ENCODE results near the gene SCFD1.

Gene SCFD1

GRCh38 chr14:30645600-30645999, 23.5 kb downstream of the SCFD1 start:
- H3K27me3 ChIP-seq (ENCODE audit: control insufficient read depth, insufficient read depth, low read length) = no peaks in the 10 kb centered on the region
- H3K9ac ChIP-seq (ENCODE audit: low read depth, low read length) = no peak overlapping the region
- H3K9me3 ChIP-seq (replicated peaks; ENCODE audit: low read length) = no peaks in the 10 kb centered on the region
- H3K4me3 ChIP-seq (ENCODE audit: low read length) = no peak overlapping the region
- H3K4me1 ChIP-seq (ENCODE audit: control insufficient read depth, insufficient read depth, low read length) = no peaks in the 10 kb centered on the region
- H3K4me2 ChIP-seq (ENCODE audit: low read length) = no peak overlapping the region
- H3K36me3 ChIP-seq (ENCODE audit: insufficient read depth, low read length) = peaks cover 61% of the 10 kb centered on the region

DNA sequence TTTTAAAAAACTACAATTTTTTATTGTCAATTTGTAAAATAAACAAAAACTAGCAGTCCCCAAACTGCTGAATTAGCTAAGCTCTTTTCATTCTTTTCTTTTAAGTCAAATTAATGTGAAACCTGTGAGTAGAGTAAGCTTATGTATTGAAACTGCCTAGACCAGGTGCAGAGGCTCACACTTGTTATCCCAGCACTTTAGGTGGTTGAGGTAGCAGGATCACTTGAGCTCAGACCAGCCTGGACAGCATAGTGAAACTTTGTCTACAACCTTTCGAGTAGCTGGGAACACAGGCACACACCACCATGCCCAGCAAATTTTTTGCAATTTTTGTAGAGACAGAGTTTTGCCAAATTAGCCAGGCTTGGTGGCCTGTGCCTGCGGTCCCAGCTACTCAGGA, 26.4 kb downstream of the SCFD1 start:
- peaks cover 74% of the 10 kb centered on the region for H3K36me3 ChIP-seq (ENCODE audit: insufficient read depth, low read length)
- H3K9ac ChIP-seq (ENCODE audit: low read depth, low read length) = no peak overlapping the region
- no peaks in the 10 kb centered on the region for H3K9me3 ChIP-seq (replicated peaks; ENCODE audit: low read length)
- H3K4me3 ChIP-seq (ENCODE audit: low read length) = no peak overlapping the region
- H3K27me3 ChIP-seq (ENCODE audit: control insufficient read depth, insufficient read depth, low read length) = no peaks in the 10 kb centered on the region
- H3K4me2 ChIP-seq (ENCODE audit: low read length) = no peak overlapping the region
- no peaks in the 10 kb centered on the region for H3K4me1 ChIP-seq (ENCODE audit: control insufficient read depth, insufficient read depth, low read length)

- Histone ChIP-seq H3K4me3 (ENCODE audit: low read length) (no peak overlapping the region), H3K36me3 (ENCODE audit: insufficient read depth, low read length) (peaks cover 82% of the 10 kb centered on the region), H3K4me1 (ENCODE audit: control insufficient read depth, insufficient read depth, low read length) (peaks cover 5% of the 10 kb centered on the region), H3K27me3 (ENCODE audit: control insufficient read depth, insufficient read depth, low read length) (no peaks in the 10 kb centered on the region), H3K9ac (ENCODE audit: low read depth, low read length) (no peak overlapping the region), H3K4me2 (ENCODE audit: low read length) (no peak overlapping the region), H3K9me3 (replicated peaks; ENCODE audit: low read length) (no peaks in the 10 kb centered on the region)
Measured at GRCh38 chr14:30651937-30652336, 29.8 kb downstream of the SCFD1 start.

GRCh38 chr14:30655124-30655523, 33.0 kb downstream of the SCFD1 start:
- H3K36me3 ChIP-seq (ENCODE audit: insufficient read depth, low read length) = peaks cover 83% of the 10 kb centered on the region
- no peaks in the 10 kb centered on the region for H3K9me3 ChIP-seq (replicated peaks; ENCODE audit: low read length)
- no peak overlapping the region for H3K9ac ChIP-seq (ENCODE audit: low read depth, low read length)
- no peak overlapping the region for H3K4me2 ChIP-seq (ENCODE audit: low read length)
- no peak overlapping the region for H3K4me3 ChIP-seq (ENCODE audit: low read length)
- no peaks in the 10 kb centered on the region for H3K27me3 ChIP-seq (ENCODE audit: control insufficient read depth, insufficient read depth, low read length)
- peaks cover 5% of the 10 kb centered on the region for H3K4me1 ChIP-seq (ENCODE audit: control insufficient read depth, insufficient read depth, low read length)

GRCh38 chr14:30655658-30656057, 33.5 kb downstream of the SCFD1 start:
- peaks cover 80% of the 10 kb centered on the region for H3K36me3 ChIP-seq (ENCODE audit: insufficient read depth, low read length)
- no peak overlapping the region for H3K4me2 ChIP-seq (ENCODE audit: low read length)
- H3K4me3 ChIP-seq (ENCODE audit: low read length) = no peak overlapping the region
- H3K9ac ChIP-seq (ENCODE audit: low read depth, low read length) = no peak overlapping the region
- H3K4me1 ChIP-seq (ENCODE audit: control insufficient read depth, insufficient read depth, low read length) = peaks cover 5% of the 10 kb centered on the region
- H3K9me3 ChIP-seq (replicated peaks; ENCODE audit: low read length) = no peaks in the 10 kb centered on the region
- H3K27me3 ChIP-seq (ENCODE audit: control insufficient read depth, insufficient read depth, low read length) = no peaks in the 10 kb centered on the region

GRCh38 chr14:30656190-30656632, 34.1 kb downstream of the SCFD1 start:
- Histone ChIP-seq H3K9me3 (replicated peaks; ENCODE audit: low read length) (no peaks in the 10 kb centered on the region), H3K4me2 (ENCODE audit: low read length) (no peak overlapping the region), H3K4me3 (ENCODE audit: low read length) (no peak overlapping the region), H3K4me1 (ENCODE audit: control insufficient read depth, insufficient read depth, low read length) (peaks cover 5% of the 10 kb centered on the region), H3K27me3 (ENCODE audit: control insufficient read depth, insufficient read depth, low read length) (no peaks in the 10 kb centered on the region), H3K36me3 (ENCODE audit: insufficient read depth, low read length) (peaks cover 77% of the 10 kb centered on the region), H3K9ac (ENCODE audit: low read depth, low read length) (no peak overlapping the region)

- Histone ChIP-seq H3K9ac (ENCODE audit: low read depth, low read length) (no peak overlapping the region), H3K27me3 (ENCODE audit: control insufficient read depth, insufficient read depth, low read length) (no peaks in the 10 kb centered on the region), H3K4me2 (ENCODE audit: low read length) (no peak overlapping the region), H3K4me3 (ENCODE audit: low read length) (no peak overlapping the region), H3K36me3 (ENCODE audit: insufficient read depth, low read length) (peaks cover 77% of the 10 kb centered on the region), H3K4me1 (ENCODE audit: control insufficient read depth, insufficient read depth, low read length) (peaks cover 5% of the 10 kb centered on the region), H3K9me3 (replicated peaks; ENCODE audit: low read length) (no peaks in the 10 kb centered on the region)
Measured at GRCh38 chr14:30657050-30657449, 34.9 kb downstream of the SCFD1 start.

DNA sequence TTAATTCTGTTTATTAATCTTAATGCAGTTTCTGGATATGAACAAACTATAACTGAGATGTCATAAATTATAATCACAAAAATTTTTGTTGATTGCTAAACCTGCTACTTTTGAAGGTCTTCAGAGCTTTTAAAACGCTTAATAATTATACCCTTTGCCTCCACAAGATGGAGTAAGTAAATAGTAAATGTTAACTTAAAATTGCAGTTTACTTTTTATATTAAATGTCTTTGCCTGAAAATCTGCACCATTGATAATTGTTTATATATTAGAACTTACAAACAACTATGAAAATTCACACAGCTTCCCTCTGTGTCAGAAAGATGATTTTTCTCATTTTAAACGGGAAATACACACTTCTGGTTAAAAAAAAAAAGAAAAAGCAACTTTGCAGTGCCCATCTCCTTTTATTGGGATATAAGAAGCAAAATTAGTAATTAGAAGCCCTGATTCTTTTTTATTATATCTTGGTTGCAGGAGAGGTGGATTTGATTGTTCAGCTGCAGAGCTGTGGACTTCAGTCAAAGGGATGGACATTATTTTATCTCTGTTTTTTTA, 35.6 kb downstream of the SCFD1 start:
- no peak overlapping the region for H3K4me3 ChIP-seq (ENCODE audit: low read length)
- H3K4me2 ChIP-seq (ENCODE audit: low read length) = no peak overlapping the region
- H3K9me3 ChIP-seq (replicated peaks; ENCODE audit: low read length) = no peaks in the 10 kb centered on the region
- no peak overlapping the region for H3K9ac ChIP-seq (ENCODE audit: low read depth, low read length)
- H3K36me3 ChIP-seq (ENCODE audit: insufficient read depth, low read length) = peaks cover 76% of the 10 kb centered on the region
- H3K4me1 ChIP-seq (ENCODE audit: control insufficient read depth, insufficient read depth, low read length) = peaks cover 5% of the 10 kb centered on the region
- no peaks in the 10 kb centered on the region for H3K27me3 ChIP-seq (ENCODE audit: control insufficient read depth, insufficient read depth, low read length)

DNA sequence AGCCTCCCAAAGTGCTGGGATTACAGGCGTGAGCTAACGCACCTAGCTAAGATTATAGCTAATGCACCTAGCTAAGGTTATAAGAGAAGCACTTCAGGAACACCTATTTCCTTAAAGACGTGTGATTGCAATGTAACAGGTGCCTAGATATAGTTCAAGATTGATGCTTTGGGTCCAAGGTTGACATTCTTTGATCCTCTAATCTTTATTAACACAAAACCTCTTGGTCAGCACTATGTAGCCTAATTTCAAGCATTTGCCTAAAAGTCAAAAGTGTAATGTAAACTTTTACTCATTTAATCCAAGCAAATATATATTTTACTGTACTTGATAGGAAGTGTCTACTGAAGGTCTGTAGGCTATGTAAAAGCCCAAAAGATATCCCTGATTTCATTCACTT, 36.5 kb downstream of the SCFD1 start:
- Histone ChIP-seq H3K9me3 (replicated peaks; ENCODE audit: low read length) (no peaks in the 10 kb centered on the region), H3K4me1 (ENCODE audit: control insufficient read depth, insufficient read depth, low read length) (peaks cover 5% of the 10 kb centered on the region), H3K27me3 (ENCODE audit: control insufficient read depth, insufficient read depth, low read length) (no peaks in the 10 kb centered on the region), H3K4me2 (ENCODE audit: low read length) (no peak overlapping the region), H3K9ac (ENCODE audit: low read depth, low read length) (no peak overlapping the region), H3K36me3 (ENCODE audit: insufficient read depth, low read length) (peaks cover 70% of the 10 kb centered on the region), H3K4me3 (ENCODE audit: low read length) (no peak overlapping the region)

DNA sequence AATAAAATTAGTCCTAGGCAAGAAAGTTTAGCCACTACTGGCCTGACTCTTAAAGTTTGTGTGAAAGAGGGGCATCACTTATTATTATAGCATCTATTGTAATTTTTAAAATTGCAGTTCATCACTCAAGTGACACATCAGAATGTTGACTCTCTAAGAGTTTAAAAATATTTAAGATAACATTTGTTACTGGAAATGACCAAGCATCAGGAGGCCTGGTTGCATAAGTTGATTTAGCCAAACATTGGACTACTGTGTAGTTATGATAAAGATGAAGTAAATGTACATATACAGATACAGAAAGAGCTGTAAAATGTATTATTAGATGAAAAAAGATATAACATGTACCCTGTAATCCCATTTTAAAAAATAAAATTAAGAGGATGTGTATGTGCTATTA, 47.5 kb downstream of the SCFD1 start:
- Histone ChIP-seq H3K4me1 (ENCODE audit: control insufficient read depth, insufficient read depth, low read length) (no peaks in the 10 kb centered on the region), H3K9me3 (replicated peaks; ENCODE audit: low read length) (no peaks in the 10 kb centered on the region), H3K4me3 (ENCODE audit: low read length) (no peak overlapping the region), H3K36me3 (ENCODE audit: insufficient read depth, low read length) (peaks cover 30% of the 10 kb centered on the region), H3K27me3 (ENCODE audit: control insufficient read depth, insufficient read depth, low read length) (no peaks in the 10 kb centered on the region), H3K4me2 (ENCODE audit: low read length) (no peak overlapping the region), H3K9ac (ENCODE audit: low read depth, low read length) (no peak overlapping the region)

- no peak overlapping the region for H3K4me3 ChIP-seq (ENCODE audit: low read length)
- no peak overlapping the region for H3K4me2 ChIP-seq (ENCODE audit: low read length)
- H3K36me3 ChIP-seq (ENCODE audit: insufficient read depth, low read length) = peaks cover 57% of the 10 kb centered on the region
- H3K4me1 ChIP-seq (ENCODE audit: control insufficient read depth, insufficient read depth, low read length) = no peaks in the 10 kb centered on the region
- no peak overlapping the region for H3K9ac ChIP-seq (ENCODE audit: low read depth, low read length)
- H3K27me3 ChIP-seq (ENCODE audit: control insufficient read depth, insufficient read depth, low read length) = no peaks in the 10 kb centered on the region
- no peaks in the 10 kb centered on the region for H3K9me3 ChIP-seq (replicated peaks; ENCODE audit: low read length)
Measured at GRCh38 chr14:30673071-30673470, 51.0 kb downstream of the SCFD1 start.

DNA sequence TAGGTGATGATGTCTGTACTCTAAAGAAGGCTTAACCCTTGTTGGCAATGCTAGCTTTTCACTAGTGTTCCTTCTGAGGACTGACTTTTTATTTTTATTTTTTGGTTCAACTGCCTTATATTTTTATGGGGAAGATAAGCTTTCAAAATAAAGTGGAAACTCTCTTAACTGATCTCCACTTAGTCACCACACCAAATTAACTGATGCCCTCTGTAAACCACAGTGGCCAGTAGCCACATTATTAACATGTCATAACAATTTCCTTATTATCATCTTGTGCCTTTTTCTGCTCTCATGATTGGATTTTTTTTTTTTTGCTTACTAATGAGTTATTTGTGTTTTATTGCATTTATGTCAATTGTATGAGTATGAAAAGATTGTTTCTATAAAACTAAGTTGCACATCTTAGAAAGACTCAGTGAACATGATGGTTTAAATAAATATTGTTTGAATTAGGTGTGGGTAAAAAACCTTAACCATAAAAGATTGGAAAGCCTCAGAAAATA, 56.9 kb downstream of the SCFD1 start:
- Histone ChIP-seq H3K4me3 (ENCODE audit: low read length) (no peak overlapping the region), H3K9ac (ENCODE audit: low read depth, low read length) (no peak overlapping the region), H3K9me3 (replicated peaks; ENCODE audit: low read length) (no peaks in the 10 kb centered on the region), H3K4me1 (ENCODE audit: control insufficient read depth, insufficient read depth, low read length) (no peaks in the 10 kb centered on the region), H3K27me3 (ENCODE audit: control insufficient read depth, insufficient read depth, low read length) (no peaks in the 10 kb centered on the region), H3K4me2 (ENCODE audit: low read length) (no peak overlapping the region), H3K36me3 (ENCODE audit: insufficient read depth, low read length) (peaks cover 46% of the 10 kb centered on the region)

All from skeletal muscle satellite cell (primary cell).